ENCODE results near the gene ARMC9.

DNA sequence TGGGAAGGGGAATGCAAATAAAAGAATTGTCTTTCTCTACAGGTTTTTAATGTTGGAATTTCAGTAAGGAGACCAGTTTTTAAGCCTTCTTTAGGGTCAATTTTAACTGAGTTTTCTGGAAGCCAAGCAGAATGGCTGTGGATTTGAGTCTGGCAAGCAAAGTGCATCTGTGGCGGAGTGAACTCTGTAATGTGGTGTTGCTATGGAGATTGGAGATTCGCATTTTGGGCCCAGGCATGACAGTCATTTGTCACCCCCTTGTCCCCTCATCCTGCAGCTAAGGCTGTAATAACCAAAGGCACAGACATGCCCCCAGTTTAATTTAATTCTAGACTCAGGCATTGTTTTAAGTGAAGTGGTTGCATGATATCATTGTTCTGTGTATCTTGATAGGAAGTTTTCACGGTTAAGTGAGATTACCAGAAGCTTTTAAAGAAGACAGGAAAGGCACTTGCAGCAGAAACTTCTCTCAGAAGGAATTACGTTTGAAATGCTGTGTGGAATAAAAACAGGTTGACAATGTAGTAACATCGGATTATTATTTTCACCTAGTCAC lies 30.6 kb downstream of the ARMC9 start:
- no peak for TF ChIP-seq EZH2 (IDR thresholded peaks at IDR 0.05; ENCODE audit: borderline replicate concordance, low read depth, low read length, poor library complexity, severe bottlenecking)
- TF ChIP-seq, protein P1, sequence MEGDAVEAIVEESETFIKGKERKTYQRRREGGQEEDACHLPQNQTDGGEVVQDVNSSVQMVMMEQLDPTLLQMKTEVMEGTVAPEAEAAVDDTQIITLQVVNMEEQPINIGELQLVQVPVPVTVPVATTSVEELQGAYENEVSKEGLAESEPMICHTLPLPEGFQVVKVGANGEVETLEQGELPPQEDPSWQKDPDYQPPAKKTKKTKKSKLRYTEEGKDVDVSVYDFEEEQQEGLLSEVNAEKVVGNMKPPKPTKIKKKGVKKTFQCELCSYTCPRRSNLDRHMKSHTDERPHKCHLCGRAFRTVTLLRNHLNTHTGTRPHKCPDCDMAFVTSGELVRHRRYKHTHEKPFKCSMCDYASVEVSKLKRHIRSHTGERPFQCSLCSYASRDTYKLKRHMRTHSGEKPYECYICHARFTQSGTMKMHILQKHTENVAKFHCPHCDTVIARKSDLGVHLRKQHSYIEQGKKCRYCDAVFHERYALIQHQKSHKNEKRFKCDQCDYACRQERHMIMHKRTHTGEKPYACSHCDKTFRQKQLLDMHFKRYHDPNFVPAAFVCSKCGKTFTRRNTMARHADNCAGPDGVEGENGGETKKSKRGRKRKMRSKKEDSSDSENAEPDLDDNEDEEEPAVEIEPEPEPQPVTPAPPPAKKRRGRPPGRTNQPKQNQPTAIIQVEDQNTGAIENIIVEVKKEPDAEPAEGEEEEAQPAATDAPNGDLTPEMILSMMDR (conservative IDR thresholded peaks at IDR 0.05; ENCODE audit: low read depth, low read length), result no peak
